GM12878 (cell line): Measurements from ENCODE around the gene LMF1. TPM values are rescaled to one million over a fixed set of nuclear protein-coding genes. Genes with fewer than 3 reads are reported as not detected.
"Not testable (repeated sequence)": the region's sequence is repeated elsewhere in the genome, so short reads cannot be mapped to it uniquely, and the experiment has no call there.

Experiments used
- ATAC-seq: fragments of 200-7000 bp; cut with Tn5 transposase; 3 replicates; pipeline ENCODE4 v1.9.1; 2020; ENCODE audit warnings: mild to moderate bottlenecking, moderate library complexity
- BruUV-seq: library from RNA; stranded (reverse); fragments of 400-500 nt; replicated peaks from 2 replicates; lab custom pipeline; 2021; lab: Mats Ljungman, UMichigan
- CTCF ChIA-PET: fragments of 300-600 bp; sonication (Branson Sonifier 250); formaldehyde crosslinking; extraction: SDS; loops from one replicate; lab custom pipeline; 2021; ENCODE audit warnings: inconsistent platforms; lab: Yijun Ruan, JAX
- POLR2A ChIA-PET: fragments of 350-600 bp; formaldehyde crosslinking; extraction: SDS; loops from one replicate; lab custom pipeline; 2021; ENCODE audit warnings: inconsistent platforms; lab: Charles Lee
- RAD21 ChIA-PET: fragments of 300-600 bp; sonication (Branson Sonifier 250); formaldehyde crosslinking; loops from one replicate; lab custom pipeline; 2023; ENCODE audit warnings: antibody characterized with exemption; ENCODE audit not compliant: unreplicated experiment; lab: Charles Lee
- SMC1A ChIA-PET: fragments of 300-600 bp; sonication (Branson Sonifier 250); formaldehyde crosslinking; loops from one replicate; lab custom pipeline; 2023; ENCODE audit not compliant: unreplicated experiment, uncharacterized antibody; lab: Charles Lee
- DNase-seq: peaks from one replicate; pipeline ENCODE4 v3.0.0-alpha.2; 2011; ENCODE audit warnings: low read depth, low spot score
- FAIRE-seq: peaks from 3 replicates; lab custom pipeline; 2011; peaks lifted over from hg19 to GRCh38; lab: Jason Lieb, UNC
- H2AFZ ChIP-seq: 2 replicates; pipeline ENCODE4 v1.6.0; 2011; ENCODE audit warnings: low read depth, low read length, control low read depth; ENCODE audit not compliant: control insufficient read depth
- H3K27ac ChIP-seq: 2 replicates; pipeline ENCODE4 v1.5.1; 2011; ENCODE audit warnings: control low read depth; ENCODE audit not compliant: control insufficient read depth, insufficient read depth
- H3K27me3 ChIP-seq, 2 experiments: replicated peaks in 1 of 2; 2 replicates each; pipeline versions ENCODE4 v1.6.0 to v1.6.1; 2011; ENCODE audit warnings: low read length in 1 of 2; ENCODE audit not compliant: control insufficient read depth in 2 of 2, insufficient read depth in 2 of 2
- H3K36me3 ChIP-seq, 2 experiments: 2 replicates each; pipeline ENCODE4 v1.5.1; 2011; ENCODE audit warnings: low read length in 1 of 2; ENCODE audit not compliant: control insufficient read depth in 2 of 2, insufficient read depth in 2 of 2
- H3K4me1 ChIP-seq: 2 replicates; pipeline ENCODE4 v1.6.1; 2011; ENCODE audit warnings: mild to moderate bottlenecking, low read length, moderate library complexity, mixed read lengths; ENCODE audit not compliant: control insufficient read depth, insufficient read depth
- H3K4me2 ChIP-seq: 2 replicates; pipeline ENCODE4 v1.6.0; 2011; ENCODE audit warnings: control low read depth; ENCODE audit not compliant: control insufficient read depth, insufficient read depth
- H3K4me3 ChIP-seq: fragments of 200-600 bp; sonication (generic); 2 replicates; pipeline ENCODE4 v1.5.1; 2016
- H3K79me2 ChIP-seq: 2 replicates; pipeline ENCODE4 v1.6.0; 2011; ENCODE audit warnings: low read length; ENCODE audit not compliant: control insufficient read depth, insufficient read depth
- H3K9ac ChIP-seq: 2 replicates; pipeline ENCODE4 v1.8.0; 2011; ENCODE audit warnings: low read length, control low read depth, mixed read lengths; ENCODE audit not compliant: control insufficient read depth, insufficient read depth
- H3K9me3 ChIP-seq: replicated peaks from 3 replicates; pipeline ENCODE4 v1.5.1; 2011; ENCODE audit warnings: mild to moderate bottlenecking, low read length; ENCODE audit not compliant: control insufficient read depth, insufficient read depth
- H4K20me1 ChIP-seq: 2 replicates; pipeline ENCODE4 v1.6.0; 2011; ENCODE audit not compliant: control insufficient read depth, insufficient read depth
- FOXM1 ChIP-seq: IDR thresholded peaks from 2 replicates; pipeline ENCODE4 v1.6.1; 2012; ENCODE audit warnings: low read depth, mild to moderate bottlenecking, inconsistent platforms, low read length, moderate library complexity
- GABPA ChIP-seq: IDR thresholded peaks from 2 replicates; pipeline ENCODE4 v1.6.1; 2014; ENCODE audit warnings: antibody characterized with exemption, low read depth, mild to moderate bottlenecking, inconsistent platforms
- HSF1 ChIP-seq: fragments of 150-350 bp; IDR thresholded peaks from 2 replicates; pipeline ENCODE4 v1.6.1; 2014; ENCODE audit warnings: mild to moderate bottlenecking, low read depth, low read length
- KAT2A ChIP-seq: conservative IDR thresholded peaks from 2 replicates; pipeline ENCODE4 v1.6.1; 2011; ENCODE audit warnings: low read depth, low read length; ENCODE audit not compliant: control insufficient read depth
- MYB ChIP-seq: fragments of 150-350 bp; IDR thresholded peaks from 2 replicates; pipeline ENCODE4 v1.6.1; 2014; ENCODE audit warnings: mild to moderate bottlenecking, low read depth, low read length, borderline replicate concordance
- NR2F1 ChIP-seq: fragments of 450-650 bp; conservative IDR thresholded peaks from 2 replicates; pipeline ENCODE4 v1.6.1; 2017; ENCODE audit warnings: mild to moderate bottlenecking
- RAD51 ChIP-seq: fragments of 450-650 bp; IDR thresholded peaks from 2 replicates; pipeline ENCODE4 v1.6.1; 2016; ENCODE audit warnings: moderate library complexity, mild to moderate bottlenecking, inconsistent platforms
- RCOR1 ChIP-seq: conservative IDR thresholded peaks from 2 replicates; pipeline ENCODE4 v1.6.1; 2012; ENCODE audit warnings: low read depth, low read length, improper control_type of control experiment
- SP1 ChIP-seq: IDR thresholded peaks from one replicate; pipeline ENCODE4 v1.6.1; 2011; ENCODE audit warnings: low read depth, low read length
- SUPT20H ChIP-seq: IDR thresholded peaks from 2 replicates; pipeline ENCODE4 v1.6.1; 2011; ENCODE audit warnings: low read depth, mild to moderate bottlenecking, low read length, moderate library complexity, borderline replicate concordance; ENCODE audit not compliant: control insufficient read depth
- ZSCAN29 ChIP-seq: fragments of 450-650 bp; IDR thresholded peaks from 2 replicates; pipeline ENCODE4 v1.6.1; 2017; ENCODE audit warnings: mild to moderate bottlenecking, moderate library complexity
- WGBS: methylation state at CpG from one replicate; pipeline ENCODE4 v1.1.6; 2016; ENCODE audit warnings: low lambda C conversion rate; ENCODE audit not compliant: insufficient replicate concordance, insufficient coverage; ENCODE audit errors: missing lambda C conversion rate; 5-methylcytosine and 5-hydroxymethylcytosine counted together
- in situ Hi-C: fragments of 300-500 bp; cut with MboI; formaldehyde crosslinking; loops from 9 replicates; pipeline ENCODE4 v1.14.3; 2018; ENCODE audit warnings: mixed read lengths
- intact Hi-C: fragments of 100-400 bp; cut with micrococcal nuclease; formaldehyde crosslinking; loops from one replicate; pipeline ENCODE4 v1.14.2; 2022; ENCODE audit not compliant: unreplicated experiment
- polyA plus RNA-seq, 11 experiments: library from polyadenylated mRNA; depleted of rRNA in 4 of 11; unstranded in 6 of 11; stranded (reverse) in 5 of 11; fragments of >200 nt; fragmentation: Nextera tagmentation in 4 of 11; fragmentation: Illumina TruSeq in 1 of 11; extraction: Ambion mirVana in 4 of 11; extraction: Trizol in 1 of 11; gene quantifications; 1 replicate in 1 of 11; 2 replicates in 10 of 11; pipeline versions ENCODE4 v1.2.1 to v1.2.3, GENCODE V29; 2011 to 2016; ENCODE audit warnings: inconsistent platforms in 2 of 11, missing spikeins in 2 of 11, low read depth in 1 of 11
- total RNA-seq, 4 experiments: library from RNA; depleted of rRNA in 3 of 4; stranded (reverse); fragments of >200 nt in 3 of 4; fragmentation: Illumina TruSeq in 1 of 4; extraction: Trizol in 1 of 4; gene quantifications; 2 replicates each; pipeline versions ENCODE4 v1.2.1 to v1.2.3, GENCODE V29; 2013 to 2021
- TF ChIP-seq, protein P1 (sequence below): fragments of 450-650 bp; IDR thresholded peaks from 2 replicates; pipeline ENCODE4 v1.6.1; 2017; ENCODE audit warnings: borderline replicate concordance
- TF ChIP-seq, protein P2 (sequence below), 3 experiments: IDR thresholded peaks in 2 of 3; conservative IDR thresholded peaks in 1 of 3; 2 replicates each; pipeline ENCODE4 v1.5.1; 2011; ENCODE audit warnings: low read depth in 3 of 3, low read length in 3 of 3, mild to moderate bottlenecking in 3 of 3, control low read depth in 2 of 3, moderate library complexity in 2 of 3, inconsistent platforms in 1 of 3, mixed read lengths in 1 of 3; ENCODE audit not compliant: control insufficient read depth in 2 of 3, insufficient read depth in 1 of 3; ENCODE audit errors: extremely low read depth in 1 of 3

Gene LMF1
- total and polyA plus RNA-seq, 10 of the 15 experiments (the other 5 are each of a cell fraction or from before 2014, with no cell fraction given) = 0.18 to 3.2 (median 1.4) TPM; not detected in 1

- CTCF ChIA-PET = not testable (repeated sequence)
Measured at GRCh38 chr16:953818-954217, 17.0 kb downstream of the LMF1 start.

GRCh38 chr16:952321-952720 is 18.5 kb downstream of the LMF1 start:
- FAIRE-seq = no peak
- Histone ChIP-seq H4K20me1 (no peaks in the 10 kb centered on the region), H3K27me3 (no peaks in the 10 kb centered on the region), H3K36me3 (no peaks in the 10 kb centered on the region), H3K79me2 (no peaks in the 10 kb centered on the region), H3K4me3 (no peak overlapping the region), H2AFZ (no peak overlapping the region), H3K9me3 (no peaks in the 10 kb centered on the region; the same call in 2 of the 3 replicates), H3K27ac (no peak overlapping the region)
- in situ Hi-C loops (no loop called here), intact Hi-C loops (no loop called here)
- SMC1A ChIA-PET = no interaction called here
- POLR2A ChIA-PET = no interaction called here
- no TSS peak for BruUV-seq
- CTCF ChIA-PET = no interaction called here
- no peak for ATAC-seq
- RAD21 ChIA-PET = no interaction called here
- TF ChIP-seq GABPA = no peak
- TF ChIP-seq, protein P1, sequence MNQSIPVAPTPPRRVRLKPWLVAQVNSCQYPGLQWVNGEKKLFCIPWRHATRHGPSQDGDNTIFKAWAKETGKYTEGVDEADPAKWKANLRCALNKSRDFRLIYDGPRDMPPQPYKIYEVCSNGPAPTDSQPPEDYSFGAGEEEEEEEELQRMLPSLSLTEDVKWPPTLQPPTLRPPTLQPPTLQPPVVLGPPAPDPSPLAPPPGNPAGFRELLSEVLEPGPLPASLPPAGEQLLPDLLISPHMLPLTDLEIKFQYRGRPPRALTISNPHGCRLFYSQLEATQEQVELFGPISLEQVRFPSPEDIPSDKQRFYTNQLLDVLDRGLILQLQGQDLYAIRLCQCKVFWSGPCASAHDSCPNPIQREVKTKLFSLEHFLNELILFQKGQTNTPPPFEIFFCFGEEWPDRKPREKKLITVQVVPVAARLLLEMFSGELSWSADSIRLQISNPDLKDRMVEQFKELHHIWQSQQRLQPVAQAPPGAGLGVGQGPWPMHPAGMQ = no peak
- TF ChIP-seq SUPT20H = no peak
- no peak for TF ChIP-seq FOXM1
- TF ChIP-seq, protein P2, sequence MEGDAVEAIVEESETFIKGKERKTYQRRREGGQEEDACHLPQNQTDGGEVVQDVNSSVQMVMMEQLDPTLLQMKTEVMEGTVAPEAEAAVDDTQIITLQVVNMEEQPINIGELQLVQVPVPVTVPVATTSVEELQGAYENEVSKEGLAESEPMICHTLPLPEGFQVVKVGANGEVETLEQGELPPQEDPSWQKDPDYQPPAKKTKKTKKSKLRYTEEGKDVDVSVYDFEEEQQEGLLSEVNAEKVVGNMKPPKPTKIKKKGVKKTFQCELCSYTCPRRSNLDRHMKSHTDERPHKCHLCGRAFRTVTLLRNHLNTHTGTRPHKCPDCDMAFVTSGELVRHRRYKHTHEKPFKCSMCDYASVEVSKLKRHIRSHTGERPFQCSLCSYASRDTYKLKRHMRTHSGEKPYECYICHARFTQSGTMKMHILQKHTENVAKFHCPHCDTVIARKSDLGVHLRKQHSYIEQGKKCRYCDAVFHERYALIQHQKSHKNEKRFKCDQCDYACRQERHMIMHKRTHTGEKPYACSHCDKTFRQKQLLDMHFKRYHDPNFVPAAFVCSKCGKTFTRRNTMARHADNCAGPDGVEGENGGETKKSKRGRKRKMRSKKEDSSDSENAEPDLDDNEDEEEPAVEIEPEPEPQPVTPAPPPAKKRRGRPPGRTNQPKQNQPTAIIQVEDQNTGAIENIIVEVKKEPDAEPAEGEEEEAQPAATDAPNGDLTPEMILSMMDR (IDR thresholded peaks at IDR 0.05 in 2 of 3, conservative IDR thresholded peaks at IDR 0.05 in 1 of 3; ENCODE audit: control insufficient read depth in 2 of 3, extremely low read depth in 1 of 3, insufficient read depth in 1 of 3, low read depth in 3 of 3, low read length in 3 of 3) = no peak
- TF ChIP-seq ZSCAN29 = no peak
- no peak for TF ChIP-seq RAD51
- no peak for TF ChIP-seq MYB
- TF ChIP-seq NR2F1 = no peak
- TF ChIP-seq KAT2A = no peak
- TF ChIP-seq RCOR1 = no peak
- TF ChIP-seq HSF1 = no peak
- no peak for TF ChIP-seq SP1
- TF ChIP-seq, all 136 proteins: peak for 0
- no peak for DNase-seq
- Histone ChIP-seq H3K9ac (no peak overlapping the region), H3K4me1 (no peaks in the 10 kb centered on the region), H3K4me2 (no peak overlapping the region)
- WGBS = 65% methylated on average over 12 of the region's 12 CpGs

More at GRCh38 chr16:953818-954217, 17.0 kb downstream of the LMF1 start:
- ATAC-seq, H3K9me3 ChIP-seq, SMC1A ChIA-PET, H3K79me2 ChIP-seq, RAD21 ChIA-PET, H3K27ac ChIP-seq, in situ Hi-C loops, H3K4me2 ChIP-seq, POLR2A ChIA-PET, intact Hi-C loops, H2AFZ ChIP-seq, H3K9ac ChIP-seq, FAIRE-seq, H3K4me3 ChIP-seq, H3K4me1 ChIP-seq, H4K20me1 ChIP-seq, DNase-seq, H3K36me3 ChIP-seq, BruUV-seq, H3K27me3 ChIP-seq: not testable (repeated sequence)
- whole genome bisulfite sequencing = 21% methylated on average over 4 of the region's 7 CpGs
